MV-4-11 (cell line): ENCODE results near the gene FLII.
"Not testable (repeated sequence)": the region's sequence is repeated elsewhere in the genome, so short reads cannot be mapped to it uniquely, and the experiment has no call there.

ENCODE experiments used
- DNase-seq: peaks from one replicate; lab custom pipeline; 2025; lab: John Stamatoyannopoulos, UW

Gene FLII

GRCh38 chr17:18258356-18259038 is at the start of gene FLII:
TSS of gene FLII (minus strand) at chr17:18258738. CDS start at chr17:18258690, 48 bp downstream.
- DNase-seq: no peak

- not testable (repeated sequence) for DNase-seq
Measured at GRCh38 chr17:18303206-18303605, 44.7 kb upstream of the FLII start.

GRCh38 chr17:18300725-18301480 is 42.4 kb upstream of the FLII start:
- no peak for DNase-seq

GRCh38 chr17:18298061-18298460 is 39.5 kb upstream of the FLII start:
- not testable (repeated sequence) for DNase-seq

GRCh38 chr17:18291718-18292540 is 33.4 kb upstream of the FLII start:
- no peak for DNase-seq

- no peak for DNase-seq
Measured at GRCh38 chr17:18285296-18285695, 26.8 kb upstream of the FLII start.

- no peak for DNase-seq
Measured at GRCh38 chr17:18281788-18282187, 23.2 kb upstream of the FLII start.

- DNase-seq: no peak
Measured at GRCh38 chr17:18280766-18281371, 22.3 kb upstream of the FLII start.

- no peak for DNase-seq
Measured at GRCh38 chr17:18280249-18280648, 21.7 kb upstream of the FLII start.

- no peak for DNase-seq
Measured at GRCh38 chr17:18278867-18279266, 20.3 kb upstream of the FLII start.

- DNase-seq: no peak
Measured at GRCh38 chr17:18277076-18277475, 18.5 kb upstream of the FLII start.

- DNase-seq: no peak
Measured at GRCh38 chr17:18270046-18270931, 11.8 kb upstream of the FLII start.

GRCh38 chr17:18267927-18268711 is 9.6 kb upstream of the FLII start:
- DNase-seq: no peak

GRCh38 chr17:18267366-18267765 is 8.8 kb upstream of the FLII start:
- no peak for DNase-seq

GRCh38 chr17:18263885-18264682 is 5.5 kb upstream of the FLII start:
- DNase-seq: no peak

GRCh38 chr17:18262641-18263040 is 4.1 kb upstream of the FLII start:
- DNase-seq: no peak

- no peak for DNase-seq
Measured at GRCh38 chr17:18262111-18262510, 3.6 kb upstream of the FLII start.

GRCh38 chr17:18261659-18262058 is 3.1 kb upstream of the FLII start:
- DNase-seq: no peak

GRCh38 chr17:18261146-18261515 is 2.6 kb upstream of the FLII start:
- DNase-seq: peak; percentile 19
